Keratinocyte (primary cell): ENCODE results near the gene CHCHD1. TPM values are rescaled to one million over a fixed set of nuclear protein-coding genes. Genes with fewer than 3 reads are reported as not detected.

ENCODE experiments used
- DNase-seq: peaks from one replicate; pipeline ENCODE4 v3.0.0-alpha.2; 2011; ENCODE audit warnings: low read depth, missing footprints, low spot score
- FAIRE-seq: peaks from 2 replicates; lab custom pipeline; 2011; peaks lifted over from hg19 to GRCh38; lab: Jason Lieb, UNC
- H2AFZ ChIP-seq: 2 replicates; pipeline ENCODE4 v1.6.0; 2012; ENCODE audit warnings: low read length, control low read depth, inconsistent platforms; ENCODE audit not compliant: control insufficient read depth
- H3K27ac ChIP-seq: 2 replicates; pipeline ENCODE4 v1.5.1; 2011; ENCODE audit warnings: low read length; ENCODE audit not compliant: control insufficient read depth, insufficient read depth
- H3K27me3 ChIP-seq: 3 replicates; pipeline ENCODE4 v1.6.0; 2011; ENCODE audit warnings: low read length; ENCODE audit not compliant: control insufficient read depth, insufficient read depth; ENCODE audit errors: extremely low read depth
- H3K36me3 ChIP-seq, 2 experiments: 2 replicates in 1 of 2; 3 replicates in 1 of 2; pipeline ENCODE4 v1.5.1; 2011; ENCODE audit warnings: low read length in 2 of 2, mild to moderate bottlenecking in 1 of 2; ENCODE audit not compliant: control insufficient read depth in 2 of 2, insufficient read depth in 2 of 2; ENCODE audit errors: extremely low read depth in 1 of 2
- H3K4me1 ChIP-seq: 3 replicates; pipeline ENCODE4 v1.5.1; 2011; ENCODE audit warnings: low read length; ENCODE audit not compliant: control insufficient read depth, insufficient read depth; ENCODE audit errors: extremely low read depth
- H3K4me2 ChIP-seq: 3 replicates; pipeline ENCODE4 v1.6.0; 2011; ENCODE audit warnings: low read depth, low read length; ENCODE audit not compliant: control insufficient read depth, insufficient read depth; ENCODE audit errors: extremely low read depth
- H3K4me3 ChIP-seq, 3 experiments: fragments of 200-600 bp in 1 of 3; sonication (generic) in 1 of 3; 2 replicates in 2 of 3; 3 replicates in 1 of 3; pipeline ENCODE4 v1.5.1; 2011 to 2016; ENCODE audit warnings: low read length in 3 of 3, mild to moderate bottlenecking in 3 of 3, control low read depth in 2 of 3, inconsistent platforms in 1 of 3, low read depth in 1 of 3, mixed read lengths in 1 of 3, mixed run types in 1 of 3, moderate library complexity in 1 of 3; ENCODE audit not compliant: control insufficient read depth in 2 of 3, insufficient read depth in 2 of 3; ENCODE audit errors: extremely low read depth in 1 of 3
- H3K79me2 ChIP-seq: 2 replicates; pipeline ENCODE4 v1.6.0; 2012; ENCODE audit warnings: low read length; ENCODE audit not compliant: control insufficient read depth, insufficient read depth
- H3K9ac ChIP-seq: 3 replicates; pipeline ENCODE4 v1.6.0; 2011; ENCODE audit warnings: low read length; ENCODE audit not compliant: control insufficient read depth, insufficient read depth; ENCODE audit errors: extremely low read depth
- H3K9me1 ChIP-seq: 3 replicates; pipeline ENCODE4 v1.6.0; 2011; ENCODE audit warnings: low read length; ENCODE audit not compliant: control insufficient read depth, insufficient read depth; ENCODE audit errors: extremely low read depth
- H3K9me3 ChIP-seq: 2 replicates; pipeline ENCODE4 v1.5.1; 2012; ENCODE audit warnings: low read depth, low read length; ENCODE audit not compliant: control insufficient read depth
- H4K20me1 ChIP-seq: 3 replicates; pipeline ENCODE4 v1.6.0; 2011; ENCODE audit warnings: low read length; ENCODE audit not compliant: control insufficient read depth, insufficient read depth; ENCODE audit errors: extremely low read depth
- CTCF ChIP-seq, 3 experiments: IDR thresholded peaks in 1 of 3; conservative IDR thresholded peaks in 1 of 3; optimal IDR thresholded peaks in 1 of 3; 2 replicates in 2 of 3; 3 replicates in 1 of 3; pipeline versions ENCODE3 to v1.5.1; 2011; ENCODE audit warnings: low read length in 3 of 3, mild to moderate bottlenecking in 3 of 3, moderate library complexity in 2 of 3, control low read depth in 1 of 3, inconsistent platforms in 1 of 3; ENCODE audit not compliant: insufficient read depth in 2 of 3; ENCODE audit errors: extremely low read depth in 1 of 3
- EZH2 ChIP-seq: IDR thresholded peaks from one replicate; pipeline ENCODE4 v1.6.1; 2012; ENCODE audit warnings: inconsistent platforms, mild to moderate bottlenecking, low read length, moderate library complexity
- dilution Hi-C: fragments of 300-500 bp; cut with MboI; formaldehyde crosslinking; loops from one replicate; pipeline ENCODE4 v1.7.0; 2020; ENCODE audit warnings: low sequenced_read_pairs; ENCODE audit not compliant: extremely low pct_ligation_motif_present
- polyA plus RNA-seq, 5 experiments: library from polyadenylated mRNA; depleted of rRNA in 3 of 5; stranded (reverse) in 3 of 5; stranded (forward) in 1 of 5; unstranded in 1 of 5; fragments of >200 nt; gene quantifications; 1 replicate in 1 of 5; 2 replicates in 3 of 5; 3 replicates in 1 of 5; pipeline versions ENCODE4 v1.2.1 to v1.2.3, GENCODE V29; 2011 to 2012; ENCODE audit warnings: missing spikeins in 2 of 5, low read depth in 1 of 5, low replicate concordance in 1 of 5

CHCHD1 gene
- polyA plus RNA-seq, 1 donor (not counting 4 experiments of a cell fraction or from before 2014, with no cell fraction given): 59.8 TPM

DNA sequence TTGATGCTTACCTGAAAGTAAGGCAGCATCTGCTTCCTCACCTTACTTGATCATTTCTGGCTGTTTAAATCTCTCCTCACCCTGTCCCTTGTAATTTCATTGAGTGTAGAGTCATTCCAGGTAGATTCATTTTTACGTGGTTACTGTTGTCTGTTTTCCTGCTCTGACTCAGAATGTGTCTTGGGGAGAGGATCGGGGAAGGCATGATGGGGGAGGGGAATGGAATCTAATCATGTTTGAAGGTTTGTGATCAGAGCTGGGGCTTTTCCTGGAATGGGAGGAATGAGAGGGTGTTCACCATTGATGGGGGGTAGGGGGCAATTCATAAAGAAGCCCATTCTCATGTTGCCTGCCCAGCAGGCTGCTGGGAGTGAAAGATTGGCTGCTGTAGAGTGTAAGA lies 18.9 kb upstream of the CHCHD1 start:
- dilution Hi-C loops: no loop called here
- peaks cover 6% of the 10 kb centered on the region for H3K79me2 ChIP-seq
- peak overlapping the region; percentile 34 for H3K4me2 ChIP-seq
- H3K27ac ChIP-seq: peak overlapping the region; percentile 71
- H3K4me1 ChIP-seq: peaks cover 23% of the 10 kb centered on the region
- H3K9ac ChIP-seq: peak overlapping the region; percentile 53
- no peak overlapping the region for H2AFZ ChIP-seq
- H3K9me1 ChIP-seq: no peaks in the 10 kb centered on the region
- peak; percentile 66 for FAIRE-seq
- peak; percentile 33 for DNase-seq
- TF ChIP-seq EZH2 (no peak), CTCF (optimal IDR thresholded peaks at IDR 0.05 in 1 of 3, IDR thresholded peaks at IDR 0.05 in 1 of 3, conservative IDR thresholded peaks at IDR 0.05 in 1 of 3; ENCODE audit: extremely low read depth in 1 of 3, insufficient read depth in 2 of 3, low read length in 3 of 3) (no peak)
- H3K27me3 ChIP-seq: no peaks in the 10 kb centered on the region
- no peaks in the 10 kb centered on the region for H3K9me3 ChIP-seq
- H3K36me3 ChIP-seq: peaks cover 44 to 67% of the 10 kb centered on the region in 2 experiments
- H3K4me3 ChIP-seq: no peak overlapping the region
- peaks cover 2% of the 10 kb centered on the region for H4K20me1 ChIP-seq

DNA sequence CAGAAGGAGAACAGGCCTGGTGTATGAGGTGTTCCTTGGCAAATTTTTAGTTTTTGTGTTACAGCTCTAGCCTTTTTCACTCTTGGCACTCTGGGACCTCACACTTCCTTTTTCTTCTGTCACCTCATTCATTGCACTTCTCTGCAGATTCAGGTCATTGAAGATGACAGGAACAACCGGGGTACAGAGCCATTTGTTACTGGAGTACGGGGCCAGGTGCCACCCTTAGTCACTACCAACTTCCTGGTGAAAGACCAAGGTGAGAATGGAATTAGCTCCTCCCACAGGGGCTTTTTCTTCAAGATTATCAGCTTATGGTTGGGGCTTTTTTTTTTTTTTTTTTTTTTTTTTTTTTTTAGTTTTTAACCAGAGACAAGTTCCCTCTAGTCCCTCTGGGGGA lies 18.5 kb upstream of the CHCHD1 start:
- TF ChIP-seq EZH2 (no peak), CTCF (optimal IDR thresholded peaks at IDR 0.05 in 1 of 3, IDR thresholded peaks at IDR 0.05 in 1 of 3, conservative IDR thresholded peaks at IDR 0.05 in 1 of 3; ENCODE audit: extremely low read depth in 1 of 3, insufficient read depth in 2 of 3, low read length in 3 of 3) (no peak)
- peak overlapping the region; percentile 34 for H3K4me2 ChIP-seq
- peaks cover 6% of the 10 kb centered on the region for H3K79me2 ChIP-seq
- no peak overlapping the region for H2AFZ ChIP-seq
- H3K9me1 ChIP-seq: no peaks in the 10 kb centered on the region
- peaks cover 23% of the 10 kb centered on the region for H3K4me1 ChIP-seq
- peaks cover 45 to 67% of the 10 kb centered on the region in 2 experiments for H3K36me3 ChIP-seq
- peak overlapping the region; percentile 53 for H3K9ac ChIP-seq
- H3K27me3 ChIP-seq: no peaks in the 10 kb centered on the region
- dilution Hi-C loops: no loop called here
- H3K27ac ChIP-seq: peak overlapping the region; percentile 71
- no peaks in the 10 kb centered on the region for H3K9me3 ChIP-seq
- no peak for FAIRE-seq
- peaks cover 2% of the 10 kb centered on the region for H4K20me1 ChIP-seq
- no peak for DNase-seq
- H3K4me3 ChIP-seq: no peak overlapping the region
